HG02885 (cell line): ENCODE results near the gene MCOLN1.

Experiments used
- ATAC-seq: cut with Tn5 transposase; IDR thresholded peaks from one replicate; pipeline ENCODE4 v1.9.1; 2021; ENCODE audit warnings: mild to moderate bottlenecking; ENCODE audit not compliant: unreplicated experiment, poor library complexity

The MCOLN1 gene

DNA sequence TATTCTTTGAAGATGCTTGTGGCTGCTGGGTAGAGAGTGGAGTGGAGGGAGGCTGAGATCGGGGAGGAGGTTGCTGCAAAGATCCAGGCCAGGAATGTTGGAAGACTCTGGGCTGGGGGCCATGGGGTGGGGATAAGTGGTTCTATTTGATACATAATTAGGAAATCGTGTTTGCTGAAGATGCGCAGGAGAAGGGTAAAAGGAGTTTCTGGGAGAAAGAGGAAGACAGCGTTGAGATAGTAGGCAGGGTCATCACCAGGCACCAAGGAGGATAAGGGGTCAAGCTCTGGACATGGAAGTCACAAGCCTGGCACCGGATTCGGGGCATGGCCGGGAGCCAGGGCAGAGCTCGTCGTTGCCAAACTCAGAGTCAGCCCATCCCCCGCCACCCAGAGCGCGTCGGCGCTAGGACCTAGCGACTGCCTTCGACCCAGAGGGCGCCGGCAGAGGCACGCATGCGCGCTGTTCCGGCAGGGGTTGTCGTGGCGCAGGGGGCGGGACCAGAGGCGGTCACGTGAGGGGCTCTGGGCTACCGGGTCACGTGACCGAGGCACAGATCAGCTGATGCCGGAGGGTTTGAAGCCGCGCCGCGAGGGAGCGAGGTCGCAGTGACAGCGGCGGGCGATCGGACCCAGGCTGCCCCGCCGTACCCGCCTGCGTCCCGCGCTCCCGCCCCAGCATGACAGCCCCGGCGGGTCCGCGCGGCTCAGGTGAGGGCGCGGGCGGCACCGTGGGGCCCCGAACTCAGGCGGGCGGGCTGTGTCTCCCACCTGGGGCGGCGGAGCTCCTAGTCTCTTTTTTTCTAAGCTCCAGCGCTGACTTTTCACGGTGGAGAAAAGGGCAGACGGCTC is at the start of gene MCOLN1:
MCOLN1 (plus strand) TSS at position 553 of the 851 bp plus-strand sequence; CDS start at position 680, 127 bp downstream.
- ATAC-seq: peak; percentile 86

GRCh38 chr19:7475665-7476064 is 46.8 kb upstream of the MCOLN1 start:
- no peak for ATAC-seq

- no peak for ATAC-seq
Measured at GRCh38 chr19:7476241-7476640, 46.2 kb upstream of the MCOLN1 start.

- no peak for ATAC-seq
Measured at GRCh38 chr19:7476777-7477494, 45.5 kb upstream of the MCOLN1 start.

- no peak for ATAC-seq
Measured at GRCh38 chr19:7477758-7478157, 44.7 kb upstream of the MCOLN1 start.

- ATAC-seq: no peak
Measured at GRCh38 chr19:7478173-7478842, 44.1 kb upstream of the MCOLN1 start.

- no peak for ATAC-seq
Measured at GRCh38 chr19:7478843-7479227, 43.6 kb upstream of the MCOLN1 start.

DNA sequence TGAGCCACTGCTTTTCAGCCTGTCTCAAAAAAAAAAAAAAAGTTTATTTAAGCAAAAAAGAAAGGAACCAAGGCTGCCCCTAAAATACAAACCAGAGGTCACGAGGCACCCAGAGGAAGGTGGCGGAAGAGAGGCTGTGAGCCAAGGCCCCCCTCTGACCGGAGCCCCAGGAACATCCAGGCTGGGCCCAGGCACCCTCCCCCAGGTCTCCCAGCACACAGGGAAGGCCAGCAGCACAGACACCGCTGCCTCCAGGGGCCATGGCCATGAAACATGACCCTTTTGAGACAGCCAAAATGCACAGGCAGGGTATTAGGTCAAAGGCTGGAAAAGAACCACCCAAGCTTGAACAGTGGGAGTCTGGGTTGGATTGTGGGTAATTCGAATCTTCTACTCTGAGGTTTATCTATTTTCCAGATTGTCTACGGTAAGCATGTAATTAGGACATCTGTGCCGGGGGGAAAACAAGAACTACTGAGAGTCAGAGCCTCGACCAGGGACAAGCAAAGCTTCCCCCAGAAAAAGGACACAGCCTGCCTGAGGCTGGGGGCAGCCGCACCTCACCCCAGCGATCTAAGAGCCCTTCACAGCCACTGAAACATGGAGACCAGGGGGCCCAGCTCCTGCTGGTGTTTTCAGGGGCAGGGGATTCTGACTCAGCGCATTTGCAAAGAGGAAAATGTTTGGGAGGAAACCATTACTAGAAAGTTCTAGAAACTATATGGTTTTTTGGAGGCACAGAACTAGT is 42.0 kb upstream of the MCOLN1 start:
- ATAC-seq: no peak

GRCh38 chr19:7480970-7481255 is 41.5 kb upstream of the MCOLN1 start:
- ATAC-seq: no peak

DNA sequence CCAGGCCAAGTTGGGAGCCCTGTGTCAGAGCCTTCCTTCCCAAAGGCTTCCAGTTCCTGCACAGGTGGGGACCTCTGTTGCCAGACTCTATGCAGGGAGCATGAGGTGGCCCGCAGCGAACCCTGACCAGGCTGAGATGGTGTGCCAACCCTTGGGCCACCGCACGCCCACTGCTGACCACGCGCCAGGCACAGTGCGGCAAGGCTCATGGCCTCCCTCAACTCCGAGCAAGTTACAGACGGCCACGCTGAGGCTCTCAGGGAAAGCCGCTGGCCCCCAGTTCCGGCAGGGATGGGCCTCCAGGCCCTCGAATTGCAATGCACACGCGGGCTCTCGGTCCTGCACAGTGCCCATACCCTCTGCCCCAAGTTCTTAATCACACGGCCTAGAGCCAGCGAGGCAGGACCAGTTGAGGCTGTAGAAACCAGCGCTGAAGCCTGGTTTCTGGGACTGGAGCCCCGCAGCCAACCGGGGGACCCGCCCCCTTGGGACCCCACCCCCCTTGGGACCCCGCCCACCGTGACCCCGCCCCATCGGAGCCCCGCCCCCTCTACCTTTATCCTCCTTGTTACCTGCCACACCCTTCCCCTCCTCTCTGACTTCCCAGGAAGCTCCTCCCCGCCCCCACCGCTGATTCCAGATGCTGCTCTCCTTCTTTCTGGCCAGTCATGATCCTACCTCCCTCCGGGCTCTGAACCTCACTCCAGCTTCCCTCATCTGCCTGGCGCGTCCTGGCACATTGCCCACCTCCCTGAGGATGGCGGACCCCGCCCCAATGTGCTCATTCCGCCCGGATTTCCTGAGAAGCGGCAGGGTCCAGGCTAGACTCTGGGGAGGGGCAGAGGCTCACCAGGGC is 39.6 kb upstream of the MCOLN1 start:
- ATAC-seq: no peak

DNA sequence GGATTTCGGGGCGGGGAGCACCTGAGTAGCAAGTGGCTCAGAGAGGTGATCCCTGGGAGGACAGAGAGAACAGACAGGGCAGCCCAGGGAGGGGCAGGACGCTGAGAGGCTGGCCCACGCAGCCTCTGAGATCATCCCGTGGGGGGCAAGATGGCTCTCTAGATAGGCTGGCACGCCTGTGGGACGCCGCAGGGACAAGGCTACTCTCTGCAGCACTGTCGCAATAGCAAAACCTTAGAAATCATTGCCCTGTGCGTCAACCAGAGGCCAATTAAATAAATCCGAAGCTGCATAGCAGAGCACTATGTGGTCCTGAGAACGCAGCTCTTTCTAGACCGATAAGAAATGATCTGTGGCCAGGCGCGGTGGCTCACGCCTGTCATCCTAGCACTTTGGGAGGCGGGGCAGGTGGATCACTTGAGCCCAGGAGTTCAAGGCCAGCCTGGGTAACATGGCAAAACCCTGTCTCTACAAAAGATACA is 38.7 kb upstream of the MCOLN1 start:
- no peak for ATAC-seq

DNA sequence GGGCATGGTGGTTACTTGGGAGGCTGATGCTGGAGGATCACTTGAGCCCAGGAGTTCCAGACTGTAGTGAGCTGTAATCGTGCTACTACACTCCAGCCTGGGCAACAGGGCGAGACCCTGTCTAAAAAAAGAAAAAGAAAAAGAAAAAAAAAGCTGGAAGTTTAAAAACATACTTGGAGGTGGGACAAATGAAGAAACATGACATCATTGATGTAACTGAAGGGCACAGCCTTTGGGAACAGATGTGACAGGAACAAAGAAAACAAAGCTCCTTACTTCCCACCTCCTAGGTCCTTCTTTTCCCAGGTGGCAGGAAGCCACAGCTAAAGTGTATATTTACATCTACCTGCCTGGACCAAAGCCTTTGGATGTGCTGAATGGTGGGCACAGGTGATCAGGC is 35.5 kb upstream of the MCOLN1 start:
- ATAC-seq: no peak

- ATAC-seq: peak; percentile 82
Measured at GRCh38 chr19:7488736-7489353, 33.6 kb upstream of the MCOLN1 start, which contains the start of gene PEX11G. Gene PEX11G, minus strand, starts transcription at chr19:7489035. Its CDS starts 25 bp downstream, at chr19:7489010.

DNA sequence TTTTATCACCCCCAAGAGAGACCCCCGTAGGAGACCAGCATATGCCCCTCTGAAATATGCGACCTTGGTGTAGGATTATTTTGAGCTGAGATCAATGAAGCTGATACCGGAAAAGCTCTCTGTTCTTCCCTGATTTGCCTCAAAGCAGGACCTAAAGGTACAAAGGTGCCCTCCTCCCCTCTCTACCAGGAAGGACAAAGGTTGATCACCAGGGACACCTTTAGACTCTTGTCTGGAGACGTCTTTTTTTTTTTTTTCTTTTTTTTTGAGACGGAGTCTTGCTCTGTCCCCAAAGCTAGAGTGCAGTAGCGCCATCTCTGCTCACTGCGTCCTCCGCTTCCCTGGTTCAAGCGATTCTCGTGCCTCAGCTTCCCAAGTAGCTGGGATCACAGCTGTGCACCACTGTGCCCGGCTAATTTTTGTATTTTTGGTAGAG is 32.8 kb upstream of the MCOLN1 start:
- no peak for ATAC-seq

DNA sequence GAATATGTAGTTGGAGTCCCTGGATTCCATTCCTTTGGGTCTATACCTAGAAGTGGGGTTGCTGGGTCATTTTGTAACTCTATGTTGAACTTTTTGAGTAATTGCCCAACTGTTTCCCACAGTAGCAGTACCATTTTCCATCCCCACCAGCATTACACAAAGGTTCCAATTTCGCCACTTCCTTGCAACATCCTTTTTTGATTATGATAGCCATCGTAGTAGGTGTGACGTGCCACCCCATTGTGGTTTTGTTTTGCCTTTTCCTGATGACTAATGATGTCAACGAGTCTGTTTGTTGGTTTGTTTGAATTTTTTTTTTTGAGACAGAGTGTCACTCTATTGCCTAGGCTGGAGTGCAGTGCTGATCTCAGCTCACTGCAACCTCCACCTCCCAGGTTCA is 30.3 kb upstream of the MCOLN1 start:
- no peak for ATAC-seq

DNA sequence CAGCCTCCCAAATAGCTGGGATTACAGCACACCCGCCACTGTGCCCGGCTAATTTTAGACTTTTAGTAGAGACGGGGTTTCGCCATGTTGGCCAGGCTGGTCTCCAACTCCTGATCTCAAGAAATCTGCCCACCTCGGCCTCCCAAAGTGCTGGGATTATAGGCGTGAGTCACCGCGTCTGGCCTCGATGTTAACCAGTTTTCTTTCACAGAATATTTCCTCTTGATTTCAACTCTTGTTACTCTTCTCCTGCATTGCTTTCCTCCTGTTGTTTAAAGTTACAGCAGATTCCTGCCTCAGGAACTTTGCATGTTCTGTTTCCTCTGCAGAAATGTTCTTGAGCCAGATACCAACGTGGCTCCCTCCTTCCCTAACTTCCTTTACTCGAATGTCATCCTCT is 29.9 kb upstream of the MCOLN1 start:
- no peak for ATAC-seq

GRCh38 chr19:7494416-7495098 is 27.9 kb upstream of the MCOLN1 start:
- ATAC-seq: no peak

- ATAC-seq: no peak
Measured at GRCh38 chr19:7497292-7497691, 25.1 kb upstream of the MCOLN1 start.
